SH-SY5Y (cell line): ENCODE data around the gene SLC25A4.

ENCODE experiments used
- GATA2 ChIP-seq: IDR thresholded peaks from 2 replicates; pipeline ENCODE4 v1.6.1; 2011; ENCODE audit warnings: mild to moderate bottlenecking, low read depth, low read length
- GATA3 ChIP-seq: IDR thresholded peaks from 2 replicates; pipeline ENCODE4 v1.6.1; 2011; ENCODE audit warnings: low read depth, mild to moderate bottlenecking, low read length, moderate library complexity

SLC25A4 gene

DNA sequence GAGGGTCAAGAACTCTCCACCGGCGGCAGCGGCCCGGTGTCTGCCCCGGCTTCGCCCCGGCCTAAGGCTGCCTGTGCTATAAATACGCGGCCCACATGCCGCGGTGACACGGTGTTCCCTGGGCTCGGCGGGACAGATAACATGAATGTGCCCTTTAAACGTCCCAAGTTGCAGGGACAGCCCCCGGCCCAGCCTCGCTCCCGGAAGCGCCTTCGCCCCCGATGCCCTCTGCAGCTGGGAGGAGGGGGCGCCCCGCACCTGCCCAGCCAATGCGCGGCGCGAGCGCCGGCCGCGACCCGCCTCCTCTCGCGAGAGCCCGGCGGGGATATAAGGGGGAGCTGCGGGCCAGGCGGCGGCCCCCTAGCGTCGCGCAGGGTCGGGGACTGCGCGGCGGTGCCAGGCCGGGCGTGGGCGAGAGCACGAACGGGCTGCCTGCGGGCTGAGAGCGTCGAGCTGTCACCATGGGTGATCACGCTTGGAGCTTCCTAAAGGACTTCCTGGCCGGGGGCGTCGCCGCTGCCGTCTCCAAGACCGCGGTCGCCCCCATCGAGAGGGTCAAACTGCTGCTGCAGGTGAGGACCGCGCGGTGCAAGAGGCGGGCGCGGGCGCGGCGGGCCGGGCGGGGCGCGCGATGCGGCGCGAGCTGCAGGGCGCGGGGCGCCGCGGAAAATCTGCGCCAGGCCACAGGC is at the start of gene SLC25A4:
SLC25A4 (plus strand) TSS at position 355 of the 689 bp plus-strand sequence; CDS start at position 462, 107 bp downstream.
- TF ChIP-seq GATA2 (no peak), GATA3 (no peak)

DNA sequence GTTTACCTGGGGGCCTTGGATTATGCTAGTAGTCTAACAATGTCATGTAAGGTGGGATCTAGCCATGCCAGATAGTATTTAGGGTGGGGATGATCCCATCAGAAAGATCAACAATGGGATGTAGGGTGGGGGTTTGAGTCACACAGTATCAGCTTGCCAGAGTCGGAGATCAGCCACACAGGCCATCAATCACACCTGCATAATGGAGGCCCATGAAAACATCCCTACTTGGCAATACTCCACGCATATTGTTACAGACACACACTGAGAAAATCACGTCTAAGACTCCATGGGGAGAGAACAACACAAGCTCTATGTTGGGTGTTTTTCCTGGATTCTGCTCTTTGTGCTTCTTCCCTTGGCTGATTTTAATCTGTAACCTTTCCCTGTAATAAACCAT is 49.5 kb upstream of the SLC25A4 start:
- TF ChIP-seq GATA2, result no peak
- TF ChIP-seq GATA3, result no peak

DNA sequence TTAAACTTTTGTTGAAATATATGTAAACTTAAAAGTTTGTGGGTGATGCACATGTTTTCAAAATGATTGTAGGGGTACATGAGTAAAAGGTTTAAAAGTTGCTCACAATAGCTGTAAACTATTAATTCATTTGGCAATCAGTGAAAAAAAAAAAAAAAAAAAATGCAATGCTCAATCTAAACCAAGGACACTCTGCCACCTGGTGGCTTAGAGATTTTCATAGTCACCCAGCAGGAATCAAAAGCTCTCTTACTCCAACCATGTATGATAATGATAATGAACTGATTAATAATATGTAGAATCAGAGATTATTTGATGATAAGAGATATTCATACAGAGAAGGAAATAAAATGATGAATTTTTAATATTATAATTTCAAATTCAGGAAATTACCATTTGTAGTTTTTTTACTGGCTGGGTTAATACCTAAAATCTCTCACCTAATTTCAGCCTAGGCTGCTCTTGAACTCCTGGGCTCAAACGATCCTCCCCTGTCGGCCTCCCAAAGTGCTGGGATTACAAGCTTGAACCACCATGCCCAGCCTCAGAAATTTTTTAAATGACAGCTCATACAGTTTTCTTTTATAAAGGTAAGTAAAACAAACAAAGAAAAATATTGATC is 46.9 kb upstream of the SLC25A4 start:
- TF ChIP-seq GATA3, result no peak
- TF ChIP-seq GATA2, result no peak

DNA sequence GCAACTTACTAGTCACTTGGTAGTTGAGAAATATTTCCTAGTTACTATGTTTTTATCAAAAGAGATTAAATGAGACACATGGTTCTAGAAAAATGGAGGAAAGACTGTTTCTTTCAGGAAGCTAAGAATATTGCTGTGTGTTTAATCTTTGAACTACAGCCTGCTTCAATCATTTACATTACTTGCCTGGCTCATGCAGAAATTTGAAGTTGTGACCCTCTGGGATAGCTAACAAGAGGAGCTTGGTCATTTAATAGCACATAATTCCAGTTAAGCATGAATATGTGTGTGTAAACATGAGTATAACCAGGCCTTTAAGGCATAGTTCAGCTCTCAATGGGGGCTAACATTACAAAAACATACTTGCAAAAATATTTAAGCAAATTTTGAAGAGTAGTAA is 44.6 kb upstream of the SLC25A4 start:
- TF ChIP-seq GATA2 (no peak), GATA3 (no peak)

DNA sequence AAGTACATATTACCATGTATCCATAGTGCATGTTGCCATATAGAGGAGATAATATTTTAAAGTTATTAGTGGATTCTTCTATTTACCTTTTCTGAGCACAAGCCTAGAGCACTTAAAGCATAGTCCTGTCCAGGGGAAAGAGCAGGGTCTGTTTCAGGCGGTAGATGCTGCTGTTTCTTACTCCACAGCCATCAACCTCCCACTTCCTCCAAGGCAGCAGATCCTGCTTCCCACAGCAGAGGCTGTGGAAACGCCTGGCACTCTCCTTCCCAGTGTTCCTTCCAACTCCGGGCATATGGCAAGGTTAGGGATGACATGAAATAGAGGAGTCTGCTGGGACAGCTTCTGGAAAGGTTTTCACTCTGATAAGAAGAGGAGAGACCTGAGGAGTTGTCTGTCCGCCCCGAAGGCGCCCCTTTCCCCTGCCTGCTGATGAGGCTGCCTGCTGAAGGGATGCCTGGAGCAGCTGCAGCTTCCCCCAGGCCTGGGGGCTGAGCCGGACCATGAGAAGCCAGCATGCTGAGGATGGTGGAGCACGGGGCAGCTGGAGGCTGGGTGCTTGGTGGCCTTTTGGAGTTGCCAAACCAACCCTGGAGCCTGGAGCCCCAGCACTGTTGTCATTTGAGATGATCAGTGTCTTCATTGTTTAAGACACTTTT is 43.9 kb upstream of the SLC25A4 start:
- TF ChIP-seq GATA2 (no peak), GATA3 (no peak)

DNA sequence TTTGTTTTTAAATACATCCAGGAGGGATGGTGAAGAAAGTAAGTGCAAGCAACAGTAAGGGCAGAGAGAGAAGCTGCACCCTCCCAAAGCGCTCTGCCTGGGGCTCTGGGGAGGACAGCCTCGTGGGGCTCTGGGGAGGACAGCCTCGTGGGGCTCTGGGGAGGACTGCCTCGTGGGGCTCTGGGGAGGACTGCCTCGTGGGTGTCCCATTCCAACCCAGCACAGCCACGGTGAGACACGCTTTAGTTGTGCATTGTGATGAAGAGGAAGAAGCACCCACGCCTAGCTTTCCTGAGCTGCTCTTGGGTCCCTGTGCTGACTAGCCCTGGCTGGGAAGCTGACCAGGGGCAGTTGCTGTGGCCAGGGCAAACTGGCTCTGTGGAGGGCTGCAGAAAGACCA is 43.1 kb upstream of the SLC25A4 start:
- TF ChIP-seq GATA3 (no peak), GATA2 (no peak)

DNA sequence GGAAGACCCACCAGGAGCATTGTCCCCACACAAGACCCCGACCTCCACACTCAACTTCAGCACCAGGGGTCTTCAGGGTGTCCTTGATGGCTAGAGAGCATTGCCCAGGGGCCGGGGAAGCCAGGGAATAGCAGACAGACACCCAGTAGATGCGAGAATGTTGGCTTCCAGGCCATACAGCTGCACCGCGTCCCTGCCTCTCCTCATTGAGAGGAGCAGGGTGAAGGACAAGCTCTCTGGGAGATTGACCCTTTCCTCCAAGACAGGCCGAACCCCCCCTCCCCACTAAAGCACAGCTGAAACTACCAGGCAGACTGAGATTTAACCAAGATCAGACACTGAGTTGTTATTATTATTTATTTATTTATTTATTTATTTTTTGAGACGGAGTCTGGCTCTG is 42.6 kb upstream of the SLC25A4 start:
- TF ChIP-seq GATA3 (no peak), GATA2 (no peak)

DNA sequence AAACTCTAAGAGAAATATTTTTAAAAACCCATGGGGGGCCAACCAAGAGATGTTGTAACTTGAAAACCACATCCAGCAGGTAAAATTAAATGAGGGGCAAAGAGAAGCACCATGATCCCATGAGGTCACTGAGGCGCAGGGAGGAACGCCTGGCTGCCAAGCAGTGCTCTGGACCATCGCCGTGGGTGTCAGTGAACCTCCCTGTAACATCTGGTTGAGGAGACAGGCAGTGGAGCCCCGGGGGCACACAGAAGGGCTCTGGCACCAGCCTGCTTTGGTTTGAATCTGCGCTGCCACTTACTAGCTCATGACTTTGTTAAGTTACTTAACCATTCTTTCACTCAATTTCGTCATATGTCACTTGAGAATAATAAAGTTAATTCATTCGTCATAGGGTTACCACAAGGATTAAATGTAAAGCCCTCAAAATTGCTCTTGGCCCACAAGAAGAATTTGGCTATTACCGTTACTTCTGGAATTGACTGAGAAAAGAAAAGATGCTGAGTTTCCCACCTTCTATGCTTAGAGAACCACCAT is 41.6 kb upstream of the SLC25A4 start:
- no peak for TF ChIP-seq GATA3

DNA sequence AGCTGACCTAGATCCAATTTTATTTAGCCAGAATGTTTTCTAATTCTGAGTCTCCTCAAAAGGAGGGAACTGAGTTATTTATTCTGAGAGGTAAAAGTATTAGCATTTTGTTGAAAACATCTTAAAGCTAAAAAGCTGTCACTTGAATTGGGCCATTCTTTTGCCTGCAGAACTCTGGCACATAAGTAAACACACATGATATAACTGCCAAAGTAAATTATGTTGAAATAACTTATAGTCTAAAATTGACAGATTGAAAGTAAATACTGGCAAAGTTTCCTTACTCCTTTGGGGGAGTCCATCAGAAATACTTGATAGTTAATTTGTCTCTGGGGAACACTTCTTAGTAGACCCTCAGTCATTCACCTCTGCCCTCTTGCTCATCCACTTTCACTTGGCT is 38.3 kb upstream of the SLC25A4 start:
- TF ChIP-seq GATA3 (no peak), GATA2 (no peak)

DNA sequence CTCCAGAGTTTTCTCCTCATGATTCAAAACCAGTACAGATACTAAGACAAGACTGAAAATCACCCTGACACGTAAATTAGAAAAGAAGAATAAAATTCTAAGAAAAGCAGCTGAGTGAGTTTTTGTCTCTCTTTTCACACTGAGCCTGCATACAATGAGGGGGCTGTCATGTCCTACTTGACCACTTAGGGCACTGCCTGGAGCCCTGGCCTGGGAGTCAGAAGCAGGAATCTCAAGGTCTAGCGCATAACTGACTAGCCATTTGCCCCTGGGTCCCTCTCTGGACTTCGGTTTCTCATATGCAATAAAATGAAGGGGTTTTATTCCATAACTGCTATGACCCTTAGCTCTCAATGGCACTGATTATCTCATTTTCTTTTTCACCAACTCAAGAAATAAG is 36.7 kb upstream of the SLC25A4 start:
- no peak for TF ChIP-seq GATA2
- TF ChIP-seq GATA3, result no peak

DNA sequence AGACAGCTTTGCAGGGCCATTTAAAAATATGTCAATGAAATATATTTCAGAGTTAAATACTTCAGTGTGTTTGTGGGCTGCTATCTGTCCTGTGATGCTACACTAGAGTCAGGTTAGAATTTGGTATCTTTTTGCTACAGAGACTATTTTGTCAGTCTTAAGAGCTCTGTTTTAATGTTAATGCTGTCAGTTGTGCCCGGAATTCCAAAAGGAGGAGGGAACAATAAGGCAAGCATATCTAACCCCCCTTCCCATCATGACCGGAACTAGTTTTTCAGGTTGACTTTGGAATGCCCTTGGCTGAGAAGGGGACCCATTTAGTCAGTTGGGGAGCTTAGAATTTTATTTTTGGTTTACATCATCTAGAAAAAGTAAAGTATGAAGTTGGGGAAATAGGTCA is 34.9 kb upstream of the SLC25A4 start:
- TF ChIP-seq GATA3, result no peak
- TF ChIP-seq GATA2, result no peak

DNA sequence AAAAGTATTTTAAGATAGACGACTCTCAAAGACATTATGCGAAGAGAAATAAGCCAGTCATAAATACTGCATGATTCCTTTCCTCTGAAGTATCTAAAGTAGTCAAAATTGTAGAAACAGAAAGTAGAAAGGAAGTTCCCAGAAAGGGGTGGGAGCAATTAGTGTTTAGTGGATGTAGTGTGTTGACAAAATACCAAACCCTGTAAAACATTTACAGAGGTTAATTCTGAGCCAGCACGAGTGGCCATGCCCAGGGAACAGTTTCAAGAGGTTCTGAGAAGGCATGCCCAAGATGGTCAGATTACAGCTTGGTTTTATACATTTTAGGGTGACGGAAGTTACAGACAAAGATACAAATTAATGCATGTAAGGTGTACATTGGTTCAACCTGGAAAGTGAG is 34.4 kb upstream of the SLC25A4 start:
- TF ChIP-seq GATA2 (no peak), GATA3 (no peak)

DNA sequence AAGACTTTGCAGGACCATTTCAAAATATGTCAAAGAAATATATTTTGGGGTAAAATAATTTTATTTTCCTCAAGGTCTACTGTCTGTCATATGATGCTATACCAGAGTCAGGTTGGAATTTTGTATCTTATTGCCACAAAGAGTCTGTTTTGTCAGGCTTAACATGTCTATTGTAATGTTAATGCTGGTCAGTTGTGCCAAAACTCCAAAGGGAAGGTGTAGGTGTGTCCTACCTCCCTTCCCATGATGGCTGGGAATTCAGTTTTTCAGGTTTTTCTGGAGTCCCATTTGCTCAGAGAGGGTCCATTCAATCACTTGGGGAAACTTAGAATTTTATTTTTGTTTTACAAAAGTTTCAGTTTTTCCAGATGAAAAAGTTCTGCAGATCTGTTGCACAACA is 33.3 kb upstream of the SLC25A4 start:
- TF ChIP-seq GATA3 (no peak), GATA2 (no peak)

DNA sequence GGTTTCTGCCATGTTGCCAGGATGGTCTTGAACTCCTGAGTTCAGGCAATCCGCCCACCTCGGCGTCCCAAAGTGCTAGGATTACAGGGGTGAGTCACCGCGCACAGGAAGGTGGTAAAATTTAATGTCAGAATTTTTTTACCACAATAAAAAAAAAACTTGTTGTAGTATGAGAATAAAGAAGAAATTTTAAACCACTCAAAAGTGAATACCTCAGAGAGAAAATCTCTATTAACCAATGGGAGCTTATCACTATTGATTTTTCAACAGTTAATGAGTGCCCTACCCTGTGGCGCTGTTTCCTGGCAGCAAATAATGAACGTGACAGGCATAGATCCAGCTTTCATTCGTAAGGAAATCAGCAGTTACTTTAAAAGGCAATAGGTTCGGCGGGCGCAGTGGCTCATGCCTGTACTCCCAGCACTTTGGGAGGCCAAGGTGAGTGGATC is 32.7 kb upstream of the SLC25A4 start:
- TF ChIP-seq GATA3 (no peak), GATA2 (no peak)

DNA sequence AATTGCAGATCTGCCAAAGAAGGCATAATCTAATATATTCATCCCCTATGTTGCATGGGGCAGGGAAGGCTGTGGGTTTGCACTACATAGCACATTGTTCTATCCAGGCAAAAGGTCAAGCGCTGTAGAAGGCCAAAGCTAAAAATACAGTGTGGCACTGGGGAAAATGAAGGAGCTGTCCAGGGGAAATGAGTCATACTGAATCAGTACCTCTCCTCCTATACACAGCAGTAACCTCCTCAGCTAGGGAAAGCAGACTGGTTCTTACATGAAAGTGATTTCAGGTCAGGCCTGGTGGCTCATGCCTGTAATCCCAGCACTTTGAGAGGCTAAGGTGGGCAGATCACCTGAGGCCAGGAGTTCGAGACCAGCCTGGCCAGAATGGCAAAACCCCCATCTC is 31.0 kb upstream of the SLC25A4 start:
- TF ChIP-seq GATA2 (no peak), GATA3 (no peak)
